HFF-Myc (cell line): Measurements from ENCODE around the gene GLUL.

ENCODE experiments used
- DNase-seq: peaks from one replicate; pipeline ENCODE4 v3.0.0-alpha.2; 2011; ENCODE audit warnings: low read depth; ENCODE audit errors: extremely low read depth
- H3K4me3 ChIP-seq: replicated peaks from 2 replicates; pipeline ENCODE4 v1.5.1; 2011; ENCODE audit warnings: low read depth, mild to moderate bottlenecking, control low read depth, low read length
- CTCF ChIP-seq: IDR thresholded peaks from 2 replicates; pipeline ENCODE4 v1.5.1; 2012; ENCODE audit warnings: mild to moderate bottlenecking, low read depth, low read length, control low read depth; ENCODE audit errors: missing control alignments

GLUL gene

DNA sequence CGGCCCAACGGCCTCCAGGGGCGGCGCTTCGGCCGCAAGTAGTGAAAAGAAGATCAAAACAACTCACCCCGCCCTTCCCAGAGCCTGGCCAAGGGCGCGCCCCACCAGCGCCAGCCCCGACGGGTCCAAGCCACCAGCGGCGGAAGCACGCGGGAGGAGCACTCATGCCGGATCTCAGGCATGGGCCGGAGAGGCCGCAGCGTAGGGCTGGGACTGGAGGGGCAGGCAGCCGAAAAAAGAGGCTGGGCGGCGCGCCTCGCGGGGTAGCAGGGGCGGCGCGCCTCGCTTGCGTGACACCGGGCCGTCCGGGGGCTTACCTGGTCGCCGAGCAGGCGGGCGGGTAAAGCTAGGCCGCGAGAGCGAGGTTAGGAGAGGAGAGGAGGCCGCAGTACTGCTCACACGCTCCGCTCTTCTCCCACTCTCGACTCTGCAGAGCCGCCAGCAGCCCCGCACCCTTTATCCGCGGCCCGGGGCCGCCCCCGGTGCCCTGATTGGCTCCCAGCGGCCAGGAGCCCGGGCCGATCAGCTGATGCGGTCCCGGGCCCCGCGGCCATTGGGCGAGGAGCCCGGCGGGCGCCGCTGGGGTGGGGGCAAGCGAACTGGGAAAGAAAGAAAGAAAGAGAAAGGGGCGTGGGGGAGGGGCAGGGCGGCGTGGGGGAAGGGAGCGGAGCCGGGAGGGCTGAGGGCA, at the start of gene GLUL:
Gene GLUL (minus strand): TSS at position 429 of the 688 bp plus-strand sequence. CDS start 3,053 bp downstream, outside the sequence.
- TF ChIP-seq CTCF = no peak
- DNase-seq = peak; percentile 39
- peak within 1 kb of the TSS; percentile 96 for H3K4me3 ChIP-seq

DNA sequence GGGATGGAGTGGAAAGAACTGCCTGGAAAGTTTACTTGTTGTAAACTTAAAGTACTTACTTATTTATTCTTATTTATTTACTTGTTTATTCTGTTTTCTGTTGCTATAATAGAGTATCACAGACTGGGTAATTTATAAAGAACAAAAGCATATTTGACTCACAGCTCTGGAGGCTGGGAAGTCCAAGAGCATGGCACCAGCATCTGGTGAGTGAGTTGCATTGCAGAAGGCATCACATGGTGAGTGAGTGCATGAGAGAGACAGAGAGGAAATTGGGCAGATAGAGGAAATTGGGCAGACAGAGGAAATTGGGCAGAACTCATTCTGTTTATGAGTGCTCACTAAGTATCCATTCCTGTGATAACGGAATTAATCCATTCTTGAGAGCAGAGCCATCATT, 46.7 kb upstream of the GLUL start:
- no peak for DNase-seq
- H3K4me3 ChIP-seq = no peak overlapping the region
- TF ChIP-seq CTCF = no peak

DNA sequence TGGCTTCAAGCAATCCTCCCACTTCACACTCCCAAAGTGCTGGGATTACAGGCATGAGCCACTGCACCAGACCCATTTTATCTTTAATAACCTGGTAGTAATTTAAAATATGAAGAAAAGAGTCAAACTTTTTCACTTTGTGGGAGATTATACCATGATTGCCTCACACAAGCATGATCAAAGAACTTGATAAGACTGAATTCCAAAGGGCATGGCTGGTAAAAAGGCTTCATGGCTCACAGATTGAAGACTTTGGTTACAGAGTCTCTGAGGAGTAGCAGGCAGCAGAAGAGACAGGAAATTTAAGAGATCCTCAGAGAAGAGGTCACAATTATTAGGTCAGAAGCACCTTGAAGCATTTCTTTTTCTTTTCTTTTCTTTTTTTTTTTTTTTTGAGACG, 42.0 kb upstream of the GLUL start:
- no peak for TF ChIP-seq CTCF
- DNase-seq = no peak
- H3K4me3 ChIP-seq = no peak overlapping the region

DNA sequence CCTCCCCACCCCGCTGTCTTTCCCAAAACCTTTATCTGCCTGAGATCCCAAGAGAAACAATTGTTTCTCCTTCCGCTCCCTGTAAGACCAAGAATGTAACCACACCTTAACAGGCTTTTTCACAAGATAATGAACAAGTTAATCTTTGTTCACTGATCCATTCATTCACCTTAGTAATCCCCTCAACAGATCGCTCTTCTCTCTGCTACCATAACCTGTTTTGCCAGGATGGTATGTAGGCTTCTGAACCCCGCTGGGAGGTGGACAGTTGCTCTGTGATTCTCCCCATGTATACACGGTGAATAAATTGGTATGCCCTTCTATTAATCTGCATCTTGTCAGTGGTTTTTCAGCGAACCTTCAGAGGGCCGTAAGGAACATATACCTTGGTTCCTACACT, 39.7 kb upstream of the GLUL start:
- no peak overlapping the region for H3K4me3 ChIP-seq
- TF ChIP-seq CTCF = no peak

DNA sequence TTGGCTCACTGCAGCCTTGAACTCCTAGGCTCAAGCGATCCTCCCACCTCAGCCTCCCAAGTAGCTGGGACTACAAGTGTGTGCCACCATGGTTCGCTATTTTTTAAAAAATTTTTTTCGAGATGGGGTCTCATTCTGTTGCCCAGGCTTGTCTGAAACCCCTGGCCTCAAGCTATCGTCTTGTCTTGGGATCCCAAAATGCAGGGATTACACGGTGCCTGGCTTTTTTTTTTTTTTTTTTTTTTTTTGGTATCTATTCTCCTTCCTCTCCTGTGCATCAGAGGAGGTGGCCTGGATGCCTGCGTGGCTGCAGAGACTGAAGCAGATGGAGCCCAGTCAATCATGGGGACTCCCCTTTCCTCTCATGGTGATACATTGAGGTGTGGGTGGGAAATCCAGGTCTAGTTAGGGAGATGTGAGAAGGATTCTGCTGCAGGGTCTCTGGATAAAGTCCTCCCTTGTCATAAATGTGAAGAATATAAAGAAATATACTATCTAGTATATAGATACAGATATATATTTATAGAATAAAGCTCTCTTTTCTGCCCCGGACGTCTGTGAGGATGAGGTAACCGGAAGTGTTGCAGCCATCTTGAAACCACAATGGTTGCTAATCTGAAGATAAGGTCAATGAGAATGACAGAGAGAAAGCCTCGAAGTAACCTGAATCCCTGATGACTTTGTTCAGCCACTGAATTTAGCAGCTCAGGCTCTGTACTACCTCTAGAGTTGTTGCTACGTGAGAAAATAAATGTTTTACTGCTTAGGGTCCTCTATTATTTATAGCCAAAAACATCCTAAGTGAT, 38.9 kb upstream of the GLUL start:
- no peak for TF ChIP-seq CTCF
- DNase-seq = no peak
- no peak overlapping the region for H3K4me3 ChIP-seq

More for the DNA sequence above, 39.7 kb upstream of the GLUL start:
- DNase-seq = no peak

DNA sequence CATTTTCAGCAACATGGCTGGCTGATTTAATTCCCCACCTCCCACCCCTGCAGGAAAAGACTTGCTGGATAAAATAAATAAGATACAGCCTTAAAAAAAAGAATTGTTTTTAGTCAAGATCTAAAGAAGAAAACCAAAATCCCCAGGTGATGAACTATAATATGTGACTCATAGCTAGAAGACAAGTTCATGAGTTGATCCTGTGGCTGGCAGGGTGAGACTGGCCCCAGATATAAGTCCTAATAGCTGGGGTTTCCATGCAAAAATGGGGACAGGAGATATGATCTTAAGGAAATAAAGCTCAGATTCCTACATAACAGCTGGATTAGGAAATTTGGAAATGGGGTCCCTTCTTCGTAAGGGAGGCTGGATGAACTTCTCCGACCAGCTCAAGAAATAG, 36.5 kb upstream of the GLUL start:
- no peak overlapping the region for H3K4me3 ChIP-seq
- no peak for TF ChIP-seq CTCF

More for the DNA sequence above, 36.5 kb upstream of the GLUL start:
- DNase-seq = no peak
